Measurements from ENCODE around the gene SIGLEC7. TPM values are rescaled to one million over a fixed set of nuclear protein-coding genes. Genes with fewer than 3 reads are reported as not detected.

SIGLEC7 gene
- total RNA-seq, 1 experiment from 2014 or later = not detected

GRCh38 chr19:51198641-51199040 lies 56.5 kb downstream of the SIGLEC7 start:
- Histone ChIP-seq H3K36me3 (no peaks in the 10 kb centered on the region), H3K4me3 (no peak overlapping the region), H3K9me3 (replicated peaks) (no peaks in the 10 kb centered on the region), H3K27me3 (replicated peaks) (0 out of 2 replicates have a peak, but pooled peaks cover 5% of the 10 kb centered on the region), H3K4me1 (replicated peaks) (peaks cover 9% of the 10 kb centered on the region), H3K27ac (no peak overlapping the region)
- no peak for DNase-seq (ENCODE audit: low read depth in 1 of 2, low spot score in 2 of 2)

DNA sequence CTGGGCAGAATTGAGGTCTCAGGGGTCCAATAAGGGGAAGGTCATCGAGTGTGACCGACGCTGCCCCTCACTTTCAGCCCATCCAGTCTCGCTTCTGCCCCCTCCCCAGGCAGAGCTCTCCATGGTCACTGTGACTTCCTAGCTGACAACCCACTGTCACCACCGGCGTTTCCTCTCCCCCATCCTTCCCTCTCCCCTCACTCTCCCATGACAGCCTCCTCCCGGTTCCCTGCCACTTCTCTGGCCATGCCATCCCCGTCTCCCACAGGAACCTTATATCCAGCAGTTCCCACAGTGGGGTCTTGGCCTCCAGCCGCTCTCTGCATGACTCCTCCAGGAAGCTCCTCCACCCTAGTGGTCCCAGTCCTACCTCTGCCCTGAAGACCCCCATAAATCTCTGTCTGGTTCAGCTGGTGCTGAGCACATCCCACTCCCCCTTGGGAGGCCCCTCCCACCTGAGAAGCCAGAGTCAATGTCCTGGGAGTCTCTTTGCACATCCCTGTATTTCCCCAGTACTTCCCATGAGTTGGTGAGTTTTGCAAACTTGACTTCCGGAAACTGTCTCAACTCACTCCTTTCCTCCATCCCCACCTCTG lies 58.1 kb downstream of the SIGLEC7 start:
- Histone ChIP-seq H3K4me1 (replicated peaks) (no peaks in the 10 kb centered on the region), H3K27ac (no peak overlapping the region), H3K36me3 (no peaks in the 10 kb centered on the region), H3K27me3 (replicated peaks) (peaks cover 5% of the 10 kb centered on the region; the same call in 1 of the 2 replicates), H3K9me3 (replicated peaks) (no peaks in the 10 kb centered on the region), H3K4me3 (no peak overlapping the region)
- DNase-seq (ENCODE audit: low read depth in 1 of 2, low spot score in 2 of 2) = no peak

- H3K36me3 ChIP-seq = no peaks in the 10 kb centered on the region
- no peak overlapping the region for H3K27ac ChIP-seq
- DNase-seq (ENCODE audit: low read depth in 1 of 2, low spot score in 2 of 2) = no peak
- no peak overlapping the region for H3K4me3 ChIP-seq
- no peaks in the 10 kb centered on the region for H3K4me1 ChIP-seq (replicated peaks)
- H3K9me3 ChIP-seq (replicated peaks) = no peaks in the 10 kb centered on the region
- H3K27me3 ChIP-seq (replicated peaks) = peaks cover 11% of the 10 kb centered on the region; the same call in 1 of the 2 replicates
Observed at GRCh38 chr19:51201712-51202111, 59.6 kb downstream of the SIGLEC7 start.

Other genes with a start within 250 kb of the SIGLEC7 start
- not detected in 2 replicates for gene KLK4, start 230.9 kb upstream of the SIGLEC7 start, total RNA-seq (2014; rRNA removed; shearing (Covaris generic))
- gene KLK5, start 189.3 kb upstream of the SIGLEC7 start, total RNA-seq (2014; rRNA removed; shearing (Covaris generic)) = not detected in 2 replicates
- not detected in 2 replicates for gene KLK6, start 172.7 kb upstream of the SIGLEC7 start, total RNA-seq (2014; rRNA removed; shearing (Covaris generic))
- gene KLK7, start 158.4 kb upstream of the SIGLEC7 start, total RNA-seq (2014; rRNA removed; shearing (Covaris generic)) = not detected in 2 replicates
- not detected in 2 replicates for gene KLK8, start 140.7 kb upstream of the SIGLEC7 start, total RNA-seq (2014; rRNA removed; shearing (Covaris generic))
- gene KLK10, start 122.6 kb upstream of the SIGLEC7 start, total RNA-seq (2014; rRNA removed; shearing (Covaris generic)) = not detected in 2 replicates
- gene KLK11, start 115.7 kb upstream of the SIGLEC7 start, total RNA-seq (2014; rRNA removed; shearing (Covaris generic)) = not detected in 2 replicates
- gene KLK12, start 107.3 kb upstream of the SIGLEC7 start, total RNA-seq (2014; rRNA removed; shearing (Covaris generic)) = not detected in 2 replicates
- not detected in 2 replicates for gene KLK13, start 77.2 kb upstream of the SIGLEC7 start, total RNA-seq (2014; rRNA removed; shearing (Covaris generic))
- not detected in 2 replicates for gene KLK14, start 59.4 kb upstream of the SIGLEC7 start, total RNA-seq (2014; rRNA removed; shearing (Covaris generic))
- 9.1 and 13.3 TPM in 2 replicates for gene CTU1, start 33.9 kb upstream of the SIGLEC7 start, total RNA-seq (2014; rRNA removed; shearing (Covaris generic))
- gene SIGLEC9, start 17.4 kb upstream of the SIGLEC7 start, total RNA-seq (2014; rRNA removed; shearing (Covaris generic)) = not detected in 2 replicates
- not detected in 2 replicates for gene CD33, start 82.8 kb downstream of the SIGLEC7 start, total RNA-seq (2014; rRNA removed; shearing (Covaris generic))
- not detected in 2 replicates for gene SIGLECL1, start 108.8 kb downstream of the SIGLEC7 start, total RNA-seq (2014; rRNA removed; shearing (Covaris generic))
- not detected in 2 replicates for gene IGLON5, start 169.3 kb downstream of the SIGLEC7 start, total RNA-seq (2014; rRNA removed; shearing (Covaris generic))
- 0.08 and 0.25 TPM in 2 replicates for gene VSIG10L, start 199.8 kb downstream of the SIGLEC7 start, total RNA-seq (2014; rRNA removed; shearing (Covaris generic))
- 91.4 and 205 TPM in 2 replicates for gene ETFB, start 224.1 kb downstream of the SIGLEC7 start, total RNA-seq (2014; rRNA removed; shearing (Covaris generic))
- gene CLDND2, start 226.7 kb downstream of the SIGLEC7 start, total RNA-seq (2014; rRNA removed; shearing (Covaris generic)) = not detected in 2 replicates
- gene NKG7, start 230.4 kb downstream of the SIGLEC7 start, total RNA-seq (2014; rRNA removed; shearing (Covaris generic)) = not detected in 2 replicates
- gene LIM2, start 245.7 kb downstream of the SIGLEC7 start, total RNA-seq (2014; rRNA removed; shearing (Covaris generic)) = not detected in 2 replicates
- not detected in 2 replicates for gene C19orf84, start 248.3 kb downstream of the SIGLEC7 start, total RNA-seq (2014; rRNA removed; shearing (Covaris generic))

Measured in SJSA1 (cell line).